Measurements from ENCODE around the gene CRHR2. TPM values are rescaled to one million over a fixed set of nuclear protein-coding genes. Genes with fewer than 3 reads are reported as not detected.

Gene CRHR2
- total RNA-seq, 6 experiments from 2014 or later, result not detected

DNA sequence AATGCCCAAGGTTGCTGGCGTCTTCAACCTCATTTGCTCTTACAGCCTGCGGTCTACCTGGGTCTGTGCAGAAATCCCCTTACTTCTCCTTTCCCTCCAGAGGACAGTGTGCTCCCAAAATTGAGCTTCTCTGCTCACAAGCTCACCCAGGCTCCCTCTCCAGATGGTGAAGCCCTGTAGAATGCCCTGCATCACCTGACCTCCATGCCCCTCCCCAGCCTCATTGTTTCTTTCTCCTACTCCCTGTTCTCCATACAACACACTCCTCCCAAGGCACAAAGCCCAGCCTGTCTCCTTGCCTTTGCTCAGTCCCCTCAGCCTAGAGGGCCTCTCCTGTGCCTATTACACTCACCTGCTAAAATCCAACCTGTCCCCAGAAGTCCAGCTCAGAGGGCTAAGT is 3.5 kb downstream of the CRHR2 start:
- peaks cover 0 to 10% (median 3%) of the 10 kb centered on the region in 4 donors for H3K4me1 ChIP-seq
- WGBS (ENCODE audit: insufficient coverage, low coverage, low lambda C conversion rate, missing lambda C conversion rate), result 83% methylated on average over 2 of the region's 2 CpGs
- H3K9me3 ChIP-seq, result no peaks in the 10 kb centered on the region
- ATAC-seq (no peak), DNase-seq (no peak)
- peaks cover 0 to 7% of the 10 kb centered on the region in 2 donors for H3K27me3 ChIP-seq
- intact Hi-C loops (cut with DNase I), result no loop called here
- no peak overlapping the region for H3K4me3 ChIP-seq
- TF ChIP-seq POLR2A (IDR thresholded peaks at IDR 0.05), result no peak
- TF ChIP-seq, protein P1, sequence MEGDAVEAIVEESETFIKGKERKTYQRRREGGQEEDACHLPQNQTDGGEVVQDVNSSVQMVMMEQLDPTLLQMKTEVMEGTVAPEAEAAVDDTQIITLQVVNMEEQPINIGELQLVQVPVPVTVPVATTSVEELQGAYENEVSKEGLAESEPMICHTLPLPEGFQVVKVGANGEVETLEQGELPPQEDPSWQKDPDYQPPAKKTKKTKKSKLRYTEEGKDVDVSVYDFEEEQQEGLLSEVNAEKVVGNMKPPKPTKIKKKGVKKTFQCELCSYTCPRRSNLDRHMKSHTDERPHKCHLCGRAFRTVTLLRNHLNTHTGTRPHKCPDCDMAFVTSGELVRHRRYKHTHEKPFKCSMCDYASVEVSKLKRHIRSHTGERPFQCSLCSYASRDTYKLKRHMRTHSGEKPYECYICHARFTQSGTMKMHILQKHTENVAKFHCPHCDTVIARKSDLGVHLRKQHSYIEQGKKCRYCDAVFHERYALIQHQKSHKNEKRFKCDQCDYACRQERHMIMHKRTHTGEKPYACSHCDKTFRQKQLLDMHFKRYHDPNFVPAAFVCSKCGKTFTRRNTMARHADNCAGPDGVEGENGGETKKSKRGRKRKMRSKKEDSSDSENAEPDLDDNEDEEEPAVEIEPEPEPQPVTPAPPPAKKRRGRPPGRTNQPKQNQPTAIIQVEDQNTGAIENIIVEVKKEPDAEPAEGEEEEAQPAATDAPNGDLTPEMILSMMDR (IDR thresholded peaks at IDR 0.05), result no peak
- no peak overlapping the region for H3K27ac ChIP-seq
- no peaks in the 10 kb centered on the region for H3K36me3 ChIP-seq

DNA sequence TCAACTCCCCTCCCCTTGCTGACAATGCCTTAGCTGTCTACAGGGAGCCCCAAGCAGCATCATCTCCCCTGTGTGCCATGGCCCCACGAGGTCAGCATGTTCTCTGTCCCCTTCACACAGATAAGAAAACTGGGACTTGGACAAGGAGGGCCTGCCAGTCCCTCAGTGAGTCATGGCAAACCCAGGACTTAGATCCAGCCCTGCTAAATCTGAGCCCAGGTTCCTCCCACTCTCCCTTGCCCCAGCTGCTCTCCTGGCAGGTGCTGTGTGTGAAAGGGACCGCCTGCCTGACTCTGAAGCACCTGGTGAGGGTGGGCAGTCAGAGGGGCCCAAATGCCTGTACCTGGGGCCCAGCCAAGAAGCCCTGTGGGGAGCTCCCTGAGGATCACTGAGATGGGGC is 7.4 kb downstream of the CRHR2 start:
- Histone ChIP-seq H3K27ac (no peak overlapping the region), H3K9me3 (no peaks in the 10 kb centered on the region), H3K36me3 (no peaks in the 10 kb centered on the region), H3K27me3 (no peaks in the 10 kb centered on the region), H3K4me1 (no peaks in the 10 kb centered on the region), H3K4me3 (no peak overlapping the region)
- ATAC-seq (no peak), DNase-seq (no peak)
- TF ChIP-seq, protein P1 (IDR thresholded peaks at IDR 0.05), result no peak
- TF ChIP-seq POLR2A (IDR thresholded peaks at IDR 0.05), result no peak
- WGBS (ENCODE audit: insufficient coverage, low coverage, low lambda C conversion rate, missing lambda C conversion rate), result 0% methylated on average over 1 of the region's 2 CpGs
- intact Hi-C loops (cut with DNase I), result no loop called here

DNA sequence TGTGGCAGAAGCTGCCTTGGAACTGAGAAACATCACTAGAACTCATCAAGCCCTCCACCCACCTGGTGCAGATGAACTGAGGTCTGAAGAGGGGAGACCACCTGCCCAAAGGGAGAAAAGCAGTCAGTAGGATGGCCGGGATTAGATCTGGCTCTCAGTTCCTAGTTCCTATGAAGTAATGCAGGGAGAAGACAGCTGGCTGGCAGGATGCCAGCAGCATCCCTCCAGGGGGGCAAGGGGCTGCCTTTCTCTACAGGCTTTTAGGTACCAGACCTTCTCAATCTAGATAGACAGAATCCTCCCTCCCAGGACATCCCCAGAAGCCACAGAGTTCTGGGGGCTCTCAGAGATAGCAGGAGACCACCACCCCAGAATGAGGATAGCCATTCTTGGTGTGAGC is 7.8 kb downstream of the CRHR2 start:
- H3K4me1 ChIP-seq, result no peaks in the 10 kb centered on the region
- ATAC-seq (no peak), DNase-seq (no peak)
- no peak for TF ChIP-seq POLR2A (IDR thresholded peaks at IDR 0.05)
- TF ChIP-seq, protein P1 (IDR thresholded peaks at IDR 0.05), result no peak
- no peaks in the 10 kb centered on the region for H3K9me3 ChIP-seq
- WGBS (ENCODE audit: insufficient coverage, low coverage, low lambda C conversion rate, missing lambda C conversion rate), result no CpG with 5 or more reads among the region's 1 CpG
- no peaks in the 10 kb centered on the region for H3K27me3 ChIP-seq
- H3K36me3 ChIP-seq, result no peaks in the 10 kb centered on the region
- intact Hi-C loops (cut with DNase I), result no loop called here
- no peak overlapping the region for H3K4me3 ChIP-seq
- H3K27ac ChIP-seq, result no peak overlapping the region

DNA sequence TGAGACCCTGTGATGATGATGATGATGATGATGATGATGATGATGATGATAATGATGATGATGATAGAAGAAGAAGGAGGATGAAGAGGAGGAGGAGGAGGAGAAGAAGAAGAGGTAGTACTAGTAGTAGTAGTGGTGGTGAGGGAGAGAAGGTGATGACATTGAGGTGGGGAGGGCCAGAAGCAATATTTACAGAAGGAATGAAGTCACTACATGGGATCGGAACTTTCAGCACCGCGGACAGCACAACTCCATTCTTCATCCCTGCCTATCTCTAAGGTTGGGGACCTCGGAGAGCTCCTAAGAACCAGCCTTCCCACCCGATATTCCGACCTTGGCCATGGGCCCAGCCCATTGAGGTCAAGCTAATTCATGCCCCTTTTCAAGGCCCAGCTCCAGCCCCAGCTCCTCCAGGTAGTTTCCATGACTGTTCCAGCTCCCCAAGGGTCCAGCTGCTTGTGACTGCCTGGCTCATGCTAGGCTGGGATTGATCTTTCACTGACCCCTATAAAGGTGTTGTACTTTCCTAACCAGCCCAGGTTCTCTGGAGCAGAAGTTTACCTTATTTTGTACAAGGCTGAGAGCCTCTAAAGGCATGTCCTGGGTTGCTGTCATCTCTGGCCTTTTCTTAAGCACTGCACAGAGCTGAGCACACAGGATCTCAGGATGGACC is 10.3 kb downstream of the CRHR2 start:
- H3K36me3 ChIP-seq, result no peaks in the 10 kb centered on the region
- TF ChIP-seq, protein P1 (IDR thresholded peaks at IDR 0.05), result no peak
- no peak for TF ChIP-seq POLR2A (IDR thresholded peaks at IDR 0.05)
- ATAC-seq (peak in 2 of 4 donors; percentile 61 to 64), DNase-seq (no peak)
- intact Hi-C loops (cut with DNase I), result no loop called here
- WGBS (ENCODE audit: insufficient coverage, low coverage, low lambda C conversion rate, missing lambda C conversion rate), result 3% methylated on average over 6 of the region's 6 CpGs
- no peak overlapping the region for H3K4me3 ChIP-seq
- no peaks in the 10 kb centered on the region for H3K4me1 ChIP-seq
- no peaks in the 10 kb centered on the region for H3K27me3 ChIP-seq
- H3K9me3 ChIP-seq, result no peaks in the 10 kb centered on the region
- H3K27ac ChIP-seq, result no peak overlapping the region

All from right lobe of liver (tissue), 6 donors.